Activated CD4-positive, alpha-beta T cell treated with anti-CD3 and anti-CD28 coated beads for 1 hour (primary cell): ENCODE data around the gene PLAGL1.
"Not testable (repeated sequence)": the region's sequence is repeated elsewhere in the genome, so short reads cannot be mapped to it uniquely, and the experiment has no call there.

Experiments
- DNase-seq: peaks from one replicate; pipeline ENCODE4 v3.0.0-alpha.2; 2020

Gene PLAGL1

DNA sequence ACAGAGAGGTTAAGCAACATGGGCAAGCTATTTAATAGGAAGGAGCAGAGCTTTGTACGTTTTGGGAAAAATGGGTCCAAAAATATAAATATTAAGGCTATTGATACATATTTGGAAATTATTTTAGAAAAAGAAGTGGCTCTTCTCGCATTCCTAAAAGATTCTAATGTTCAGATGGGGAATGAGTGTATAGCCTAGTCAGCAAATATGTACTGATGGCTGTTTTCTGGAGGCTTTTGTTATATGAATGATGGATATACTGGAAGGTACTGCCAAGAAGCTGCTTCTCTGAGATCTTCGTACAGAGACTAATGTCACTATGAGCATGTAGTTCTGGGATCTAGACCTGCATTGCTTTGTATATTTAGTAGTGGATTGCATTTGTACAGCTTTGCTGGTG, 71.7 kb downstream of the PLAGL1 start:
- no peak for DNase-seq

DNA sequence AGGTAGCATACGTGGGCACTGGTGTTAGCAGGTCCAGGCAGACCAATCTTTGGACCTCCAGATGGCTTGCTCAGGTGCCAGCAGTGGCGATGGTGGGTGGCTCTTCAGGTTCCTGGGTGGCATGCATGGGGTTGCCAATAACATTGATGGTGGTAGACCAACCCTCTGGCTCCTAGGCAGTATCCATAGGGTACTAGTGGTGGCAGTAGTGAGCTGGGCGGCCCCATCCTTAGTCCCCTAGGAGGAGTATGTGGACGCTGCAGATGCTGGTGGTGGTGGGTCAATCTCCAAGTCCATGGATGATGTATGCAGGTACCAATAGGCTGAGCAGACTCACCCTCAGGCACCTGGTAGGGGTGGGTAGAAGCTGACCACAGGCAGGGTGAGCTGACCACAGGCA, 73.2 kb downstream of the PLAGL1 start:
- no peak for DNase-seq

DNA sequence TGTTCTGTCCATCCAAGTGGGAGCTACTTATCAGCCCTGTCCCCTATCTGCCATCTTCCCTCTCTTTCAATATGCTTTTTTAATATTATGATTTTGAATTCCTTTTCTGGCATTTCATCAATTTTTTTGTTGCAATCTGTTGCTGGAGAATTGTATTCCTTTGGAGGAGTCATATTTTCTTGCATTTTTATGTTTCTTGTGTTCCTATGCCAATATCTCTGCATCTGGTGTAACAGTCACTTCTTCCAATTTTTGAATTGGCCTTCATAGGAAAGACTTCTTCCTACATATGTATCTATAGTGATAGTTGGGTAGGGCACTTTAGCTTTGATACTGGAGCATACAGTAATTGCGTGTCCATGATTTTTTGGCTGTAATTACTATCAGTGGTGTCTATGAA, 73.7 kb downstream of the PLAGL1 start:
- no peak for DNase-seq

DNA sequence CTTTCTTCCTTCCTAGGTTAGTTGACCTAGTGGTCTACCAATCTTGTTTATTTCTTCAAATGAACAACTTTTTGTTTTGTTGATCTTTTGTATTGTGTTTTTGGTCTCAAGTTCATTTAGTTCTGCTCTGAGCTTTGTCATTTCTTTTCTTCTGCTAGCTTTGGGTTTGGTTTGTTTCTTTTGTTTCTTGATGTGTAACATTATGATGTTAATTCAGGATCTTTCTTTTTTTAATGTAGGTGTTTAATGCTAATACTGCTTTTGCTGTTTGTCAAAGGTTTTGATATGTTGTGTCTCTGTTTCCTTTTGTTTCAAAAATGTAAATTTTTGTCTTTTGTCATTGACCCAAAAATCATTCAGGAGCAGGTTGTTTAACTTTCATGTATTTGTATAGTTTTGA, 78.1 kb downstream of the PLAGL1 start:
- DNase-seq = no peak

DNA sequence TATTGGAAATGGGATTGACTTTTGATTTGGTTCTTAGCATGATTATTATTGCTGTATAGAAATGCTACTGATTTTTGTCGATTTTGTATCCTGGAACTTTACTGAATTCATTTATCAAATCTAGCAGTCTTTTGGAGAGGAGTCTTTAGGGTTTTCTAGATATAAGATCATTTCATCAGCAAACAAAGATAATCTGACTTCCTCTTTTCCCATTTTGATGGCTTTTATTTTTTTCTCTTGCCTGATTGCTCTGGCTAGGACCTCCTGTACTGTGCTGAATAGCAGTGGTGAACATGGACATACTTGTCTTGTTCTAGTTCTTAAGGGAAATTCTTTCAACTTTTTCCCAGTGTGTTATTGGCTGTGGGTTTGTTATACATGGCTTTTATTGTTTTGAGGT, 79.2 kb downstream of the PLAGL1 start:
- no peak for DNase-seq

DNA sequence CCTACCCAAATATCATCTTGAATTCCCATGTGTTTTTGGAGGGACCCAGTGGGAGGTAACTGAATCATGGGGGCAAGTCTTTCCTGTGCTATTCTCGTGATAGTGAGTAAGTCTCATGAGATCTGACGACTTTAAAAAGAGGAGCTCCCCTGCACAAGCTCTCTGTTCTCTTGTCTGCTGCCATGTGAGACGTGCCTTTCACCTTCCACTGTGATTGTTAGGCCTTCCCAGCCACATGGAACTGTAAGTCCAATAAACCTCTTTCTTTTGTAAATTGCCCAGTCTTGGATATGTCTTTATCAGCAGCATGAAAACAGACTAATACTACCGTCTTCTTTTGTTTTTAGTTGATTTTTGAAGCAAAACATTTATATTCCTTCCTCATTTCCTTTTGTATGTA, 91.0 kb downstream of the PLAGL1 start:
- not testable (repeated sequence) for DNase-seq

DNA sequence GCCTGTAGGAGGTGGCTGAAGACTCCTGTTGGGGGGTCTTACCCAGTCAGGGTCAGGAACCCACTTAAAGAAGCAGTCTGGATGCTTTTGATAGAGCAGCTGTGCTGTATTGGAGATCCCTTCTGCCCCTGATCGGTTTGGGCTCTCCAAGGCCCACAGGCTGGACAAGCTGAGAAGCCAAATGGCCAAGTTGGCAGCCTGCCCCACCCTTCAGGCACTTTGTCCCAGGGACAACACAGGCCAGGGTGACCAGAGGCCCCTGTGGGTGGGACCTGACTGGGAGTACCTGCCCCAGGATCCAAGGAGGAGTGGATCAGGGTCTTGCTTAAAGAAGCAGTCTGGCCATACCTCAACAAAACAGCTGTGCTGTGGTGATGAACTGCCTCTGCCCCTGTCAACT, 95.4 kb downstream of the PLAGL1 start:
- no peak for DNase-seq

DNA sequence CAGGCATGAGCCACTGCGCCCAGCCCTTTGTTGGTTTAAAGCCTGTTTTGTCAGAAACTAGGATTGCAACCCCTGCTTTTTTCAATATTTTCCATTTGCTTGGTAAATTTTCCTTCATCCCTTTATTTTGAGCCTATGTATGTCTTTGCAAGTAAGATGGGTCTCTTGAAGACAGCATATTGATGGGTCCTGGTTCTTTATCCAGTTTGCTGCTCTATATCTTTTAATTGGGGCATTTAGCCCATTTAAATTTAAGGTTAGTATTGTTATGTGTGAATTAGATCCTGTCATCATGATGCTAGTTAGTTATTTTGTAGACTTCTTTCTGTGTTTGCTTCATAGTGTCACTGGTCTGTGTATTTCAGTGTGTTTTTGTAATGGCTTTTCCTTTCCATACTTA, 97.0 kb downstream of the PLAGL1 start:
- no peak for DNase-seq

DNA sequence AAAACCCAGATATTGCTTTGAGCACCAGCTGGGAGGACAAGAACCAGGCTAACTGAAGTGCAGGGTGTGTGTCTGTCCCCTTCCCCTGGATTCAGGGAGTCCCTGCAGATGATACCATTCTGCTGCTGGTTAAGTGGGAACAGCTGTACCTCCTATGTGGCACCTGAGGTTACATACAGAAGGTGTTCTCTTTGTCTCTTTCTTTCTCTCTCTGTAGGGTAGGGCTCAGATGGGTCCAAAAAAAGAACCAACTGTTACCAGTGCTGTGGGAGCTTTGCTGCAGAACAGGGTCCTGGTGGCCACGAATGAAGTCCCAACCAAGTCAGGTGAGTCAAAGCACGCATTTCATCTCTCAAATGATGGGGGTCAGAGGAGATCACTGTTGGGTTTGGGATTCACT, 105.2 kb downstream of the PLAGL1 start:
- DNase-seq = no peak

DNA sequence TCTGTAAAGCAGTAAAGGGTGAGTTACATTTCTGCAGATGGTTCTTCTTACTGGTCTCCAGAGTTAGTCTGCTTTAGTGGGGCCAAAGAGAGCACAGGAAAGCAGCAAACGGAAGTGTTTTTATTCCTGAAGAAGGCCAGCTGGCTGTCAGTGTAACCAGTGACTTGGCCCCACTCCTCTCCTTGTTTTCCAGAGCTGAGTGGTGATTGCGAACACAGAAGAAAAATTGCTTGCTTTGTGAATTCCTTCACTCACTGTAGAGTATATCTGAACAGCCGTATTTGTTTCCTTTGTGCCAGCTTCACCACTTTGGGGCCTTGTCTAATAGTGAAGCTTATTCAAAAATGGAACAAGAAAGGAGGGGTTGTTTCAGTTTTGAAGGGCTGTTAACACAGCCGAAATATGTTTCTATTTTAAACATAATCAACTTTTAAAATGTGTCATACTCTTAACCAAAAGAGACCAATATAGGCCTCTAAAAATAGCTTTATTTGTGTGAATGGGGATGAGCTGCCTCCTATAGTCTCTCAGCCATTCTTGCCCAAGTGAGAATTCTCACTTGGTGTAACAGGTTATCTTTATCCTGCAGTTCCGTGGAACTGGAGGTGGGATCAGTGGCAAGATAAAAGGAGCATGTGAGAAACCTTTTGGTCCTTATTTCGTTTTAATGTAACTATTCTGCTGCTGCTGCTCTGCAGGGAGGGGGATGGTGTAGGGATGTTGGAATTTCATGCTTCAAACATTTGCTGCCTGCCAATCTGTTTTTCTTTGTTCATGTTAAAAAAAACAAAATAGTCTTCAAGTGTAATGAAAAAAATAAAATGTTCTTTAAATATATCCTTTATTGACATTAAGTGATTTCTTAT, 105.9 kb downstream of the PLAGL1 start:
- no peak for DNase-seq

DNA sequence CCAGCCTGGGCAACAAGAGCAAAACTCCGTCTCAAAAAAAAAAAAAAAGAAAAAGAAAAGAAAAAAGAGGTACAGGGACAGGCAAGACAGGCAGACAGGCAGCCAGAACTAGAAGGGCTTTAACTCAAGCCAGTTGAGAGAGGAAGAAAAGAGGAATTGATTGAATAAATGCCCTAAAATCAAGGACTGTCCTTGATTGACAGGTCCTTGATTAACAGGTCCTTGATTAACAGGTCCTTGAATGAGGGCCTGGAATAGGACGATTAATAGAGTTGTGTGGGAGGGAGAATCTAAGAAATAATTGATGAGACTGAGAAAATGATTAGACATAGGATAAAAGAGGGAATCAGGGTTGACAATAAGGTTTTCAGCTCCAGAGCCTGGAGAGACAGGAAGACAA, 107.7 kb downstream of the PLAGL1 start:
- DNase-seq = no peak

DNA sequence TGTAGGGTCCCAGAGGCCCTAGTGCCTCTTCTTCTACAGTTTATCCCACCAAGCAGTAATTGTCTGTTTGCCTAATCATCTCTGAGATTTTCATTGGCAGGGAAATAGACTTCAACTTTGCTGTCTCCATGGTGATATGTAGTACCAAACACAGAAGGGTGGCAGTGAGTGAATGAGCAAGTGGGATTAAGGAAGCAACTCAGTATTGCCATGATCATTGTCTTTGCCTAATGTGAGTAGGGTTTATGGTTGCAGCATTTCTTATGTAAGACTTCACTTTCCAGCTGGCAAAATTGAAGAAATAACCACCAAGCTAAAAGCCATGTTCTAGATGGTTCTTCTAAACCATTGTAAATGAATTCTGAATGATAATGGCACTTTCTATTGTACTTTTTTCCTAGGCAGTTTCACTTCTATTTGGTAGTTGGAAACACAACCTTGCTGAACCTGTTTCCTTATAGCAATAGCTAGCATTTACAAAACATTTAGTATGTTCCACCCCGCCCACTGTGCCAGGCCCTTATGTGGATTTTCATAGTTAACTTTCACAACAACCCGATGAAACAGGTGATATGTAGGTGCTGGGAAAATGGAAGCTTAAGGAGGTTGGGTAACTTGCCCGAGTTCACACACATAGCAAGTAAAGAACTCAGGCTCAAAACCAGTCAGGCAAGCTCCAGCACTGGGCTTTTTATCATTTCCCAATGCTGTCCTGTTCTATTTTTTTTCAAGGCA, 111.8 kb downstream of the PLAGL1 start:
- no peak for DNase-seq

DNA sequence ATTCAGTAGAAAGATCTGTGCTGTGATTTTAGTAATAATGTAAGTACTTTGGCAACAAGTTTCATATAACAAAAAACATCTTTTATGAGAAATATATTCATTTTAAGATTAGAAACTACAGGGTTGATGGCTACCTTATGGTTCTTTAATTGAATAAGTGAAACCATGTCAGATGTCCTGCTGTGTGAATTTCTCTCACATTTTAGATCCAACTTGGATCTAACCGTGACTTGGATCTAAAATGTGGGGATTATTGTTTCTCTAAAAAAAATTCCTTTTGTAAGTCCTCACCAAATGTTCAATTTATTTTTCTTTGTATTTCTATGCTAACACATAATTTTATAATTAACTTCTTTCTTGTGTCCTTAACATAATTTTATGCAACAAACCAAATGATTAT, 113.4 kb downstream of the PLAGL1 start:
- no peak for DNase-seq
